GM21367 (cell line): ENCODE data around the gene TP53BP2.
"Not testable (repeated sequence)": the region's sequence is repeated elsewhere in the genome, so short reads cannot be mapped to it uniquely, and the experiment has no call there.

Experiments
- ATAC-seq: cut with Tn5 transposase; IDR thresholded peaks from one replicate; pipeline ENCODE4 v1.9.1; 2021; ENCODE audit not compliant: unreplicated experiment

Gene TP53BP2

GRCh38 chr1:223833948-223834347, 11.8 kb downstream of the TP53BP2 start:
- ATAC-seq: no peak

- peak; percentile 56 for ATAC-seq
Observed at GRCh38 chr1:223832637-223832943, 13.2 kb downstream of the TP53BP2 start.

GRCh38 chr1:223831755-223832636, 13.8 kb downstream of the TP53BP2 start:
- no peak for ATAC-seq

- ATAC-seq: no peak
Observed at GRCh38 chr1:223829678-223830077, 16.1 kb downstream of the TP53BP2 start.

GRCh38 chr1:223828162-223828848, 17.4 kb downstream of the TP53BP2 start:
- no peak for ATAC-seq

GRCh38 chr1:223827193-223827663, 18.5 kb downstream of the TP53BP2 start:
- no peak for ATAC-seq

- ATAC-seq: no peak
Observed at GRCh38 chr1:223825767-223826748, 19.7 kb downstream of the TP53BP2 start.

- no peak for ATAC-seq
Observed at GRCh38 chr1:223824712-223825111, 21.0 kb downstream of the TP53BP2 start.

GRCh38 chr1:223824287-223824686, 21.5 kb downstream of the TP53BP2 start:
- no peak for ATAC-seq

- ATAC-seq: no peak
Observed at GRCh38 chr1:223820971-223821370, 24.8 kb downstream of the TP53BP2 start.

- ATAC-seq: no peak
Observed at GRCh38 chr1:223820515-223820858, 25.3 kb downstream of the TP53BP2 start.

GRCh38 chr1:223819730-223820514, 25.8 kb downstream of the TP53BP2 start:
- no peak for ATAC-seq

GRCh38 chr1:223817265-223817664, 28.5 kb downstream of the TP53BP2 start:
- ATAC-seq: not testable (repeated sequence)

GRCh38 chr1:223815865-223816264, 29.9 kb downstream of the TP53BP2 start:
- no peak for ATAC-seq

- ATAC-seq: no peak
Observed at GRCh38 chr1:223815020-223815853, 30.5 kb downstream of the TP53BP2 start.

GRCh38 chr1:223813645-223814044, 32.1 kb downstream of the TP53BP2 start:
- no peak for ATAC-seq

- no peak for ATAC-seq
Observed at GRCh38 chr1:223811634-223812101, 34.1 kb downstream of the TP53BP2 start.

GRCh38 chr1:223810586-223810985, 35.2 kb downstream of the TP53BP2 start:
- ATAC-seq: no peak

- ATAC-seq: not testable (repeated sequence)
Observed at GRCh38 chr1:223809905-223810304, 35.8 kb downstream of the TP53BP2 start.
